GM23338 (cell line): ENCODE results near the gene OTOGL. TPM values are rescaled to one million over a fixed set of nuclear protein-coding genes. Genes with fewer than 3 reads are reported as not detected.

Source experiments
- ATAC-seq: fragments of 200-7000 bp; cut with Tn5 transposase; 3 replicates; pipeline ENCODE4 v1.9.1; 2020
- DNase-seq: peaks from one replicate; pipeline ENCODE4 v3.0.0-alpha.2; 2015; ENCODE audit warnings: low spot score
- H2AFZ ChIP-seq: fragments of 200-600 bp; sonication (generic); 2 replicates; pipeline ENCODE4 v1.8.0; 2016; ENCODE audit warnings: antibody characterized with exemption, mild to moderate bottlenecking, moderate library complexity
- H3F3A ChIP-seq: fragments of 200-600 bp; sonication (generic); replicated peaks from 2 replicates; pipeline ENCODE4 v1.8.0; 2017; ENCODE audit warnings: antibody characterized with exemption, mixed run types, low read depth
- H3K27ac ChIP-seq: fragments of 200-600 bp; sonication (generic); 2 replicates; pipeline ENCODE4 v1.6.1; 2016; ENCODE audit warnings: low read depth
- H3K27me3 ChIP-seq: fragments of 200-600 bp; sonication (generic); 2 replicates; pipeline ENCODE4 v1.8.0; 2016; ENCODE audit warnings: mild to moderate bottlenecking, mixed run types, moderate library complexity; ENCODE audit not compliant: insufficient read depth
- H3K36me3 ChIP-seq: fragments of 200-600 bp; sonication (generic); 2 replicates; pipeline ENCODE4 v1.8.0; 2016; ENCODE audit warnings: mild to moderate bottlenecking; ENCODE audit not compliant: insufficient read depth
- H3K4me1 ChIP-seq: fragments of 200-600 bp; sonication (generic); 2 replicates; pipeline ENCODE4 v1.8.0; 2016; ENCODE audit warnings: mild to moderate bottlenecking, moderate library complexity; ENCODE audit not compliant: insufficient read depth
- H3K4me2 ChIP-seq: fragments of 200-600 bp; sonication (generic); 2 replicates; pipeline ENCODE4 v1.7.1; 2017; ENCODE audit warnings: mixed run types
- H3K4me3 ChIP-seq: fragments of 200-600 bp; sonication (generic); 2 replicates; pipeline ENCODE4 v1.6.1; 2016; ENCODE audit warnings: mixed run types
- H3K79me2 ChIP-seq: fragments of 200-600 bp; sonication (generic); replicated peaks from 2 replicates; pipeline ENCODE4 v1.8.0; 2017; ENCODE audit warnings: mild to moderate bottlenecking; ENCODE audit not compliant: insufficient read depth
- H3K9me2 ChIP-seq: fragments of 200-600 bp; sonication (generic); 2 replicates; pipeline ENCODE4 v1.8.0; 2017; ENCODE audit not compliant: insufficient read depth
- H4K20me1 ChIP-seq: fragments of 200-600 bp; sonication (generic); replicated peaks from 2 replicates; pipeline ENCODE4 v1.8.0; 2017; ENCODE audit warnings: mild to moderate bottlenecking; ENCODE audit not compliant: insufficient read depth
- H3K27ac Mint-ChIP-seq: 2 replicates; pipeline ENCODE4 v1.8.0; 2020; ENCODE audit warnings: inconsistent platforms, mild to moderate bottlenecking, moderate library complexity, mixed read lengths
- H3K27me3 Mint-ChIP-seq: 3 replicates; pipeline ENCODE4 v1.8.0; 2022; ENCODE audit warnings: low read depth, mild to moderate bottlenecking, moderate library complexity, mixed read lengths, inconsistent platforms; ENCODE audit not compliant: insufficient read depth, poor library complexity
- H3K36me3 Mint-ChIP-seq: 3 replicates; pipeline ENCODE4 v1.8.0; 2021; ENCODE audit warnings: low read depth, mild to moderate bottlenecking, inconsistent platforms, moderate library complexity, mixed read lengths
- H3K4me1 Mint-ChIP-seq: 3 replicates; pipeline ENCODE4 v1.8.0; 2020; ENCODE audit warnings: mild to moderate bottlenecking, inconsistent platforms, mixed read lengths
- H3K4me3 Mint-ChIP-seq: 3 replicates; pipeline ENCODE4 v1.8.0; 2021; ENCODE audit warnings: moderate library complexity, mild to moderate bottlenecking, inconsistent platforms, mixed read lengths
- H3K9me3 Mint-ChIP-seq: 3 replicates; pipeline ENCODE4 v1.8.0; 2020; ENCODE audit warnings: moderate library complexity, mild to moderate bottlenecking, inconsistent platforms, mixed read lengths
- EZH2 ChIP-seq: fragments of 200-600 bp; sonication (generic); IDR thresholded peaks from one replicate; pipeline ENCODE4 v1.8.0; 2017; ENCODE audit warnings: antibody characterized with exemption, mild to moderate bottlenecking, low read depth; ENCODE audit not compliant: unreplicated experiment
- EZH2phosphoT487 ChIP-seq: fragments of 200-600 bp; sonication (generic); IDR thresholded peaks from one replicate; pipeline ENCODE4 v1.8.1; 2018; ENCODE audit warnings: antibody characterized with exemption; ENCODE audit not compliant: unreplicated experiment
- POLR2AphosphoS5 ChIP-seq: IDR thresholded peaks from 2 replicates; pipeline ENCODE4 v1.6.1; 2016; ENCODE audit warnings: antibody characterized with exemption, low read depth
- REST ChIP-seq: IDR thresholded peaks from one replicate; pipeline ENCODE4 v1.6.1; 2018; ENCODE audit warnings: antibody characterized with exemption; ENCODE audit not compliant: unreplicated experiment
- polyA plus RNA-seq: library from polyadenylated mRNA; unstranded; fragments of >200 nt; fragmentation: Nextera tagmentation; extraction: Ambion mirVana; gene quantifications from 2 replicates; pipeline ENCODE4 v1.2.1, GENCODE V29; 2016
- total RNA-seq: library from RNA; depleted of rRNA; stranded (reverse); fragments of >200 nt; shearing (Covaris generic); gene quantifications from 2 replicates; pipeline ENCODE4 v1.2.3, GENCODE V29; 2014
- TF ChIP-seq, protein P1 (sequence below): fragments of 250-450 bp; sonication (Bioruptor Pico); IDR thresholded peaks from 2 replicates; pipeline ENCODE4 v1.5.0; 2020; ENCODE audit warnings: mild to moderate bottlenecking, moderate library complexity

Gene OTOGL
- total and polyA plus RNA-seq, 2 experiments from 2014 or later = 0.36 to 0.66 TPM

DNA sequence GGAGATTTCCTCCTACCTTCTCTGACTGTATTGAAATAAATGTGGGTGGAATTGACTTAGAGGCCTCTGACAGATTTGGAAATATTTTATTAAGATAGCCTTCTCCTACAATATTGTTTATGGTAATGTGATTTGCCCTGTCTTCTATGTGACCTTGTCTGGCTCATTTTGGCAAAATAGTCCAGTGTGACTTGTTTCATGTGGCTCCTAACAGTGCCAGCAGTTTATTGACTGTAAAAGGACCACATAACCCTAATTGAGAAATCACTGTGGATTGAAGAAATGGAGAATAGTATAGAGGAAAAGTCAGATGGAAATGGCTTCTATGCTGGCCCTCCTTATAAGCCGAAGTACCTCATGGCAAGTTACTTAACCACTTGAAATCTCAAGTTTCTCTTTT is 173.8 kb downstream of the OTOGL start (continued):
- TF ChIP-seq, protein P1, sequence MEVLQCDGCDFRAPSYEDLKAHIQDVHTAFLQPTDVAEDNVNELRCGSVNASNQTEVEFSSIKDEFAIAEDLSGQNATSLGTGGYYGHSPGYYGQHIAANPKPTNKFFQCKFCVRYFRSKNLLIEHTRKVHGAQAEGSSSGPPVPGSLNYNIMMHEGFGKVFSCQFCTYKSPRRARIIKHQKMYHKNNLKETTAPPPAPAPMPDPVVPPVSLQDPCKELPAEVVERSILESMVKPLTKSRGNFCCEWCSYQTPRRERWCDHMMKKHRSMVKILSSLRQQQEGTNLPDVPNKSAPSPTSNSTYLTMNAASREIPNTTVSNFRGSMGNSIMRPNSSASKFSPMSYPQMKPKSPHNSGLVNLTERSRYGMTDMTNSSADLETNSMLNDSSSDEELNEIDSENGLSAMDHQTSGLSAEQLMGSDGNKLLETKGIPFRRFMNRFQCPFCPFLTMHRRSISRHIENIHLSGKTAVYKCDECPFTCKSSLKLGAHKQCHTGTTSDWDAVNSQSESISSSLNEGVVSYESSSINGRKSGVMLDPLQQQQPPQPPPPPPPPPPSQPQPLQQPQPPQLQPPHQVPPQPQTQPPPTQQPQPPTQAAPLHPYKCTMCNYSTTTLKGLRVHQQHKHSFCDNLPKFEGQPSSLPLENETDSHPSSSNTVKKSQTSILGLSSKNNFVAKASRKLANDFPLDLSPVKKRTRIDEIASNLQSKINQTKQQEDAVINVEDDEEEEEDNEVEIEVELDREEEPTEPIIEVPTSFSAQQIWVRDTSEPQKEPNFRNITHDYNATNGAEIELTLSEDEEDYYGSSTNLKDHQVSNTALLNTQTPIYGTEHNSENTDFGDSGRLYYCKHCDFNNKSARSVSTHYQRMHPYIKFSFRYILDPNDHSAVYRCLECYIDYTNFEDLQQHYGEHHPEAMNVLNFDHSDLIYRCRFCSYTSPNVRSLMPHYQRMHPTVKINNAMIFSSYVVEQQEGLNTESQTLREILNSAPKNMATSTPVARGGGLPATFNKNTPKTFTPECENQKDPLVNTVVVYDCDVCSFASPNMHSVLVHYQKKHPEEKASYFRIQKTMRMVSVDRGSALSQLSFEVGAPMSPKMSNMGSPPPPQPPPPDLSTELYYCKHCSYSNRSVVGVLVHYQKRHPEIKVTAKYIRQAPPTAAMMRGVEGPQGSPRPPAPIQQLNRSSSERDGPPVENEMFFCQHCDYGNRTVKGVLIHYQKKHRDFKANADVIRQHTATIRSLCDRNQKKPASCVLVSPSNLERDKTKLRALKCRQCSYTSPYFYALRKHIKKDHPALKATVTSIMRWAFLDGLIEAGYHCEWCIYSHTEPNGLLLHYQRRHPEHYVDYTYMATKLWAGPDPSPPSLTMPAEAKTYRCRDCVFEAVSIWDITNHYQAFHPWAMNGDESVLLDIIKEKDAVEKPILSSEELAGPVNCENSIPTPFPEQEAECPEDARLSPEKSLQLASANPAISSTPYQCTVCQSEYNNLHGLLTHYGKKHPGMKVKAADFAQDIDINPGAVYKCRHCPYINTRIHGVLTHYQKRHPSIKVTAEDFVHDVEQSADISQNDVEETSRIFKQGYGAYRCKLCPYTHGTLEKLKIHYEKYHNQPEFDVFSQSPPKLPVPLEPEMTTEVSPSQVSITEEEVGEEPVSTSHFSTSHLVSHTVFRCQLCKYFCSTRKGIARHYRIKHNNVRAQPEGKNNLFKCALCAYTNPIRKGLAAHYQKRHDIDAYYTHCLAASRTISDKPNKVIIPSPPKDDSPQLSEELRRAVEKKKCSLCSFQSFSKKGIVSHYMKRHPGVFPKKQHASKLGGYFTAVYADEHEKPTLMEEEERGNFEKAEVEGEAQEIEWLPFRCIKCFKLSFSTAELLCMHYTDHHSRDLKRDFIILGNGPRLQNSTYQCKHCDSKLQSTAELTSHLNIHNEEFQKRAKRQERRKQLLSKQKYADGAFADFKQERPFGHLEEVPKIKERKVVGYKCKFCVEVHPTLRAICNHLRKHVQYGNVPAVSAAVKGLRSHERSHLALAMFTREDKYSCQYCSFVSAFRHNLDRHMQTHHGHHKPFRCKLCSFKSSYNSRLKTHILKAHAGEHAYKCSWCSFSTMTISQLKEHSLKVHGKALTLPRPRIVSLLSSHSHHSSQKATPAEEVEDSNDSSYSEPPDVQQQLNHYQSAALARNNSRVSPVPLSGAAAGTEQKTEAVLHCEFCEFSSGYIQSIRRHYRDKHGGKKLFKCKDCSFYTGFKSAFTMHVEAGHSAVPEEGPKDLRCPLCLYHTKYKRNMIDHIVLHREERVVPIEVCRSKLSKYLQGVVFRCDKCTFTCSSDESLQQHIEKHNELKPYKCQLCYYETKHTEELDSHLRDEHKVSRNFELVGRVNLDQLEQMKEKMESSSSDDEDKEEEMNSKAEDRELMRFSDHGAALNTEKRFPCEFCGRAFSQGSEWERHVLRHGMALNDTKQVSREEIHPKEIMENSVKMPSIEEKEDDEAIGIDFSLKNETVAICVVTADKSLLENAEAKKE (CRISPR knock-in tag) = no peak

DNA sequence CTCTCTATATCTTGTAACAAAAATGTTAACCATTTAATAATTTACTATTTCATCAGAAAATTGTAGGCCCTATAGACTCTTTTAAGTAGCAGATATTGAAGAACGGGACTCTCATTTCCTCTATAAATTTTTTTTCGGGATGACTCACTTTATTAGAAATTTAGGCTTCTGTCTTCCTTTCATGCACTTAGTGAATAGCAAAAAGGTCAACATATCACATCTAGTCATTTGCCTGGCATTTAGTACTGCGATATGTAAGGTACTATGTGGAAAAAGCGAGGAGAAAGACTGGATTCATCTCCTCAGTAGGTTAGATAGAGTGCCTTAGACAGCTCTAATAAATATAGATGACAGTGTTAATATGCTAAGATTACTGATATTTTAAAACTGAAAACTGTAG is 178.4 kb downstream of the OTOGL start:
- H3K4me1 Mint-ChIP-seq = no peaks in the 10 kb centered on the region
- ATAC-seq (no peak), DNase-seq (no peak)
- no peaks in the 10 kb centered on the region for H3F3A ChIP-seq
- no peak overlapping the region for H3K4me3 Mint-ChIP-seq
- H3K36me3 Mint-ChIP-seq = no peaks in the 10 kb centered on the region
- no peaks in the 10 kb centered on the region for H3K27me3 ChIP-seq
- peaks cover 13% of the 10 kb centered on the region for H3K9me3 Mint-ChIP-seq
- no peak overlapping the region for H3K27ac ChIP-seq
- H3K4me2 ChIP-seq = no peak overlapping the region
- H4K20me1 ChIP-seq = no peaks in the 10 kb centered on the region
- TF ChIP-seq POLR2AphosphoS5 = no peak
- no peak for TF ChIP-seq REST
- TF ChIP-seq EZH2phosphoT487 = no peak
- TF ChIP-seq EZH2 = no peak
- no peaks in the 10 kb centered on the region for H3K27me3 Mint-ChIP-seq
- no peak overlapping the region for H3K27ac Mint-ChIP-seq
- H3K9me2 ChIP-seq = no peaks in the 10 kb centered on the region
- no peak overlapping the region for H3K4me3 ChIP-seq
- no peaks in the 10 kb centered on the region for H3K4me1 ChIP-seq
- H3K79me2 ChIP-seq = no peaks in the 10 kb centered on the region
- H2AFZ ChIP-seq = no peak overlapping the region
- no peaks in the 10 kb centered on the region for H3K36me3 ChIP-seq
